IMR-90 (cell line): ENCODE results near the gene CUX1. TPM values are rescaled to one million over a fixed set of nuclear protein-coding genes. Genes with fewer than 3 reads are reported as not detected.

ENCODE experiments used
- ATAC-seq: fragments of 200-7000 bp; cut with Tn5 transposase; 2 replicates; pipeline ENCODE4 v1.9.1; 2020; ENCODE audit warnings: low read depth, mild to moderate bottlenecking, moderate library complexity
- BruUV-seq: library from RNA; stranded (reverse); fragments of 400-500 nt; replicated peaks from 2 replicates; lab custom pipeline; 2021; lab: Mats Ljungman, UMichigan
- CTCF ChIA-PET: fragments of 300-600 bp; formaldehyde crosslinking; extraction: SDS; loops from one replicate; lab custom pipeline; 2021; ENCODE audit warnings: antibody characterized with exemption; lab: Yijun Ruan, JAX
- POLR2A ChIA-PET: fragments of 300-600 bp; sonication (Branson Sonifier 250); formaldehyde crosslinking; loops from one replicate; lab custom pipeline; 2022; ENCODE audit warnings: antibody characterized with exemption; ENCODE audit not compliant: unreplicated experiment; lab: Charles Lee
- DNase-seq: peaks from one replicate; pipeline ENCODE4 v3.0.0; 2013
- H2AFZ ChIP-seq: replicated peaks from 2 replicates; pipeline ENCODE3; 2013; ENCODE audit warnings: low read length, mild to moderate bottlenecking; ENCODE audit not compliant: poor library complexity
- H2AK5ac ChIP-seq: 2 replicates; pipeline ENCODE4 v1.6.1; 2013; ENCODE audit warnings: low read depth, low read length, inconsistent platforms
- H2AK9ac ChIP-seq: replicated peaks from 2 replicates; pipeline ENCODE3; 2013; ENCODE audit warnings: mild to moderate bottlenecking, low read depth, low read length, moderate library complexity; ENCODE audit not compliant: poor library complexity
- H2BK120ac ChIP-seq: 2 replicates; pipeline ENCODE4 v1.6.1; 2013; ENCODE audit warnings: low read depth, low read length, inconsistent platforms
- H2BK15ac ChIP-seq: 3 replicates; pipeline ENCODE4 v1.6.1; 2013; ENCODE audit warnings: low read depth, low read length, inconsistent platforms
- H2BK20ac ChIP-seq: 2 replicates; pipeline ENCODE4 v1.6.1; 2013; ENCODE audit warnings: low read depth, mild to moderate bottlenecking, inconsistent platforms, low read length, moderate library complexity
- H2BK5ac ChIP-seq: 2 replicates; pipeline ENCODE4 v1.6.1; 2013; ENCODE audit warnings: mild to moderate bottlenecking, low read depth, low read length, inconsistent platforms; ENCODE audit not compliant: poor library complexity, severe bottlenecking
- H3K14ac ChIP-seq: replicated peaks from 2 replicates; pipeline ENCODE4 v1.6.1; 2013; ENCODE audit warnings: low read depth, low read length, inconsistent platforms
- H3K18ac ChIP-seq: 2 replicates; pipeline ENCODE4 v1.6.1; 2013; ENCODE audit warnings: low read depth, low read length, control low read depth
- H3K23ac ChIP-seq: 2 replicates; pipeline ENCODE4 v1.6.1; 2013; ENCODE audit warnings: low read depth, low read length, inconsistent platforms
- H3K27ac ChIP-seq: 2 replicates; pipeline ENCODE4 v1.5.1; 2013; ENCODE audit warnings: mild to moderate bottlenecking, control low read depth, low read length; ENCODE audit not compliant: insufficient read depth
- H3K27me3 ChIP-seq: 2 replicates; pipeline ENCODE4 v1.6.1; 2013; ENCODE audit warnings: low read length; ENCODE audit not compliant: control insufficient read depth, insufficient read depth
- H3K36me3 ChIP-seq: 2 replicates; pipeline ENCODE4 v1.6.1; 2013; ENCODE audit warnings: low read length, mixed read lengths; ENCODE audit not compliant: control insufficient read depth, insufficient read depth
- H3K4ac ChIP-seq: 2 replicates; pipeline ENCODE4 v1.6.1; 2013; ENCODE audit warnings: low read depth, low read length, inconsistent platforms
- H3K4me1 ChIP-seq: 2 replicates; pipeline ENCODE4 v1.6.1; 2013; ENCODE audit warnings: low read length, mixed read lengths; ENCODE audit not compliant: control insufficient read depth, insufficient read depth
- H3K4me2 ChIP-seq: 2 replicates; pipeline ENCODE4 v1.6.1; 2013; ENCODE audit warnings: low read depth, mild to moderate bottlenecking, control low read depth, low read length, moderate library complexity
- H3K4me3 ChIP-seq: 2 replicates; pipeline ENCODE4 v1.5.1; 2013; ENCODE audit warnings: low read depth, mild to moderate bottlenecking, control low read depth, low read length, moderate library complexity; ENCODE audit not compliant: insufficient read depth
- H3K56ac ChIP-seq: 2 replicates; pipeline ENCODE4 v1.6.1; 2013; ENCODE audit warnings: low read length, inconsistent platforms; ENCODE audit not compliant: insufficient read depth; ENCODE audit errors: extremely low read depth
- H3K79me1 ChIP-seq, 2 experiments: 2 replicates each; pipeline ENCODE4 v1.6.1; 2013; ENCODE audit warnings: low read length in 2 of 2, inconsistent platforms in 1 of 2, low read depth in 1 of 2
- H3K9ac ChIP-seq: 2 replicates; pipeline ENCODE4 v1.6.1; 2013; ENCODE audit warnings: low read depth, low read length, control low read depth
- H3K9me1 ChIP-seq: 2 replicates; pipeline ENCODE4 v1.6.1; 2013; ENCODE audit warnings: low read length, inconsistent platforms; ENCODE audit not compliant: insufficient read depth
- H3K9me3 ChIP-seq: 2 replicates; pipeline ENCODE4 v1.6.1; 2013; ENCODE audit warnings: low read length; ENCODE audit not compliant: control insufficient read depth, insufficient read depth
- H4K20me1 ChIP-seq: 2 replicates; pipeline ENCODE4 v1.6.1; 2013; ENCODE audit warnings: low read length, inconsistent platforms; ENCODE audit not compliant: insufficient read depth
- H4K5ac ChIP-seq: 2 replicates; pipeline ENCODE4 v1.6.1; 2013; ENCODE audit warnings: mild to moderate bottlenecking, low read depth, low read length, control low read depth
- H4K8ac ChIP-seq, 2 experiments: 2 replicates each; pipeline ENCODE4 v1.6.1; 2013; ENCODE audit warnings: low read depth in 2 of 2, low read length in 2 of 2, control low read depth in 1 of 2, inconsistent platforms in 1 of 2
- H4K91ac ChIP-seq: 2 replicates; pipeline ENCODE4 v1.6.1; 2013; ENCODE audit warnings: low read depth, low read length, inconsistent platforms; ENCODE audit not compliant: insufficient read depth
- CHD1 ChIP-seq: IDR thresholded peaks from 2 replicates; pipeline ENCODE4 v1.6.1; 2012; ENCODE audit warnings: low read depth, low read length, improper control_type of control experiment
- WGBS, 2 experiments: methylation state at CpG; one replicate each; pipeline versions ENCODE4 v1.1.5 to v1.1.7; 2013; ENCODE audit warnings: missing lambda C conversion rate in 2 of 2; ENCODE audit not compliant: insufficient read length in 1 of 2; ENCODE audit errors: extremely low coverage in 2 of 2; 5-methylcytosine and 5-hydroxymethylcytosine counted together
- dilution Hi-C: fragments of 300-500 bp; cut with HindIII; formaldehyde crosslinking; loops from one replicate; pipeline ENCODE4 v1.14.3; 2018; ENCODE audit warnings: low sequenced_read_pairs; ENCODE audit not compliant: unreplicated experiment
- in situ Hi-C: fragments of 300-500 bp; cut with MboI; formaldehyde crosslinking; loops from 3 replicates; pipeline ENCODE4 v1.14.3; 2019; ENCODE audit warnings: low sequenced_read_pairs, inconsistent platforms, mixed read lengths
- intact Hi-C: fragments of 100-400 bp; cut with micrococcal nuclease; formaldehyde crosslinking; loops from 2 replicates; pipeline ENCODE4 v1.10.0; 2022
- polyA plus RNA-seq, 3 experiments: library from polyadenylated mRNA; depleted of rRNA; stranded (reverse); fragments of >200 nt; gene quantifications; 2 replicates each; pipeline ENCODE4 v1.2.3, GENCODE V29; 2012; ENCODE audit warnings: low replicate concordance in 1 of 3
- total RNA-seq: library from RNA; depleted of rRNA; stranded (reverse); fragments of >200 nt; gene quantifications from 2 replicates; pipeline ENCODE4 v1.2.3, GENCODE V29; 2012

Gene CUX1
- total and polyA plus RNA-seq, 2 of the 4 experiments (the other 2 are of a cell fraction) = 19.7 to 46.4 TPM

- H3K14ac ChIP-seq = 0 out of 2 replicates have a peak overlapping the region, but pooled peaks have one; percentile 3
- in situ Hi-C loops = no loop called here
- no peak for DNase-seq
- no peak for ATAC-seq
- peaks cover 48 to 81% of the 10 kb centered on the region in 2 experiments for H3K79me1 ChIP-seq
- ChIA-PET CTCF (interaction anchor here (0.6 kb wide), 1 partner anchor 15 kb away, joined by 3 read pairs; no protein-coding TSS in a partner anchor), POLR2A (no interaction called here)
- H2AFZ ChIP-seq = no peak overlapping the region
- BruUV-seq = no TSS peak
- peak overlapping the region; percentile 28 for H2BK5ac ChIP-seq
- no peak overlapping the region for H3K4me2 ChIP-seq
- no peak overlapping the region for H3K23ac ChIP-seq
- H3K56ac ChIP-seq = no peak overlapping the region
- H2AK5ac ChIP-seq = peak overlapping the region; percentile 87
- H2BK120ac ChIP-seq = no peak overlapping the region
- H4K8ac ChIP-seq = peak overlapping the region in 1 of 2 experiments; percentile 83; a peak in 1 of 4 replicates
- H3K4me1 ChIP-seq = peaks cover 18% of the 10 kb centered on the region
- no peak overlapping the region for H2AK9ac ChIP-seq
- H3K4ac ChIP-seq = peak overlapping the region; percentile 14; the same call in 1 of the 2 replicates
- no peak overlapping the region for H2BK15ac ChIP-seq
- H4K20me1 ChIP-seq = no peaks in the 10 kb centered on the region; the same call in 1 of the 2 replicates
- H3K9me3 ChIP-seq = no peaks in the 10 kb centered on the region
- peaks cover 17% of the 10 kb centered on the region for H3K9me1 ChIP-seq
- H4K5ac ChIP-seq = no peak overlapping the region
- H3K36me3 ChIP-seq = no peaks in the 10 kb centered on the region
- 100% methylated on average over 1 of the region's 5 CpGs; no CpG with 5 or more reads in 1 of the 2 experiments for WGBS, 2 experiments
- peak overlapping the region; percentile 1; the same call in 1 of the 2 replicates for H3K27ac ChIP-seq
- no peak overlapping the region; the same call in 1 of the 2 replicates for H2BK20ac ChIP-seq
- no peak for TF ChIP-seq CHD1
- H3K9ac ChIP-seq = no peak overlapping the region
- H3K18ac ChIP-seq = no peak overlapping the region
- H3K4me3 ChIP-seq = no peak overlapping the region
- peak overlapping the region; percentile 46; the same call in 1 of the 2 replicates for H4K91ac ChIP-seq
- dilution Hi-C loops = no loop called here
- intact Hi-C loops = loop anchor here (5.0 to 10.0 kb wide), 2 partner anchors 137 to 270 kb away; partner anchors contain the start of gene CUX1
- H3K27me3 ChIP-seq = no peaks in the 10 kb centered on the region
These were observed 137.1 kb downstream of the CUX1 start for GRCh38 chr7:101954499-101954898.
